GM18519 (cell line): ENCODE data around the gene RELL1.

Experiments used
- ATAC-seq: cut with Tn5 transposase; IDR thresholded peaks from one replicate; pipeline ENCODE4 v1.9.1; 2021; ENCODE audit warnings: mild to moderate bottlenecking, moderate library complexity; ENCODE audit not compliant: unreplicated experiment, low FRiP score

The RELL1 gene

GRCh38 chr4:37604461-37604860 is 81.7 kb downstream of the RELL1 start:
- no peak for ATAC-seq

GRCh38 chr4:37603711-37604110 is 82.5 kb downstream of the RELL1 start:
- ATAC-seq = no peak

GRCh38 chr4:37603070-37603468 is 83.1 kb downstream of the RELL1 start:
- no peak for ATAC-seq

- ATAC-seq = no peak
Observed at GRCh38 chr4:37602454-37603069, 83.6 kb downstream of the RELL1 start.

GRCh38 chr4:37601531-37601930 is 84.6 kb downstream of the RELL1 start:
- ATAC-seq = no peak

- ATAC-seq = no peak
Observed at GRCh38 chr4:37599092-37599790, 86.9 kb downstream of the RELL1 start.

GRCh38 chr4:37597034-37597433 is 89.1 kb downstream of the RELL1 start:
- ATAC-seq = no peak

- no peak for ATAC-seq
Observed at GRCh38 chr4:37595875-37596680, 90.1 kb downstream of the RELL1 start.

GRCh38 chr4:37594099-37594498 is 92.1 kb downstream of the RELL1 start:
- ATAC-seq = no peak

- no peak for ATAC-seq
Observed at GRCh38 chr4:37591349-37591748, 94.8 kb downstream of the RELL1 start.

- no peak for ATAC-seq
Observed at GRCh38 chr4:37590016-37590415, 96.2 kb downstream of the RELL1 start.

GRCh38 chr4:37588150-37588549 is 98.0 kb downstream of the RELL1 start:
- ATAC-seq = no peak

GRCh38 chr4:37586194-37586593 is 100.0 kb downstream of the RELL1 start:
- ATAC-seq = no peak

GRCh38 chr4:37584493-37585060 is 101.6 kb downstream of the RELL1 start:
- ATAC-seq = no peak

GRCh38 chr4:37584071-37584470 is 102.1 kb downstream of the RELL1 start:
- no peak for ATAC-seq

- no peak for ATAC-seq
Observed at GRCh38 chr4:37573566-37573965, 112.6 kb downstream of the RELL1 start.

GRCh38 chr4:37568489-37568888 is 117.7 kb downstream of the RELL1 start:
- no peak for ATAC-seq

GRCh38 chr4:37567836-37568235 is 118.3 kb downstream of the RELL1 start:
- ATAC-seq = no peak

- no peak for ATAC-seq
Observed at GRCh38 chr4:37562592-37562991, 123.6 kb downstream of the RELL1 start.

GRCh38 chr4:37561803-37562207 is 124.4 kb downstream of the RELL1 start:
- ATAC-seq = peak; percentile 64

GRCh38 chr4:37561196-37561802 is 124.9 kb downstream of the RELL1 start:
- no peak for ATAC-seq
